Stimulated activated CD8-positive, alpha-beta memory T cell treated with anti-CD3 and anti-CD28 coated beads, Interleukin-12 subunit alpha, Interleukin-12 subunit beta, amount 100 ng/mL, for 24 hours (primary cell): Measurements from ENCODE around the gene TFPI2.

Experiments used
- DNase-seq: peaks from one replicate; pipeline ENCODE4 v3.0.0-alpha.2; 2020; ENCODE audit errors: extremely low read depth

TFPI2 gene

GRCh38 chr7:93858857-93859256 lies 31.7 kb downstream of the TFPI2 start:
- no peak for DNase-seq

- no peak for DNase-seq
Measured at GRCh38 chr7:93856323-93856722, 34.2 kb downstream of the TFPI2 start.

GRCh38 chr7:93855797-93856196 lies 34.8 kb downstream of the TFPI2 start:
- no peak for DNase-seq

GRCh38 chr7:93854480-93854879 lies 36.1 kb downstream of the TFPI2 start:
- DNase-seq: no peak

- no peak for DNase-seq
Measured at GRCh38 chr7:93851536-93851935, 39.0 kb downstream of the TFPI2 start.

GRCh38 chr7:93843260-93843659 lies 47.3 kb downstream of the TFPI2 start:
- no peak for DNase-seq

GRCh38 chr7:93838966-93839365 lies 51.6 kb downstream of the TFPI2 start:
- DNase-seq: no peak

GRCh38 chr7:93837245-93837644 lies 53.3 kb downstream of the TFPI2 start:
- no peak for DNase-seq

- DNase-seq: no peak
Measured at GRCh38 chr7:93836116-93836515, 54.4 kb downstream of the TFPI2 start.

- no peak for DNase-seq
Measured at GRCh38 chr7:93835702-93836101, 54.9 kb downstream of the TFPI2 start.
